ENCODE measurements around the gene HNRNPA1. TPM values are rescaled to one million over a fixed set of nuclear protein-coding genes. Genes with fewer than 3 reads are reported as not detected.
A peak's percentile ranks its signal among the peaks of the same experiment; 100 is the strongest.

Gene HNRNPA1
- total RNA-seq, 1 donor from 2014 or later: 423 TPM

- H3K9me3 ChIP-seq (replicated peaks): no peaks in the 10 kb centered on the region
- no peak overlapping the region for H3K27ac ChIP-seq (replicated peaks)
- no peaks in the 10 kb centered on the region for H3K27me3 ChIP-seq (ENCODE audit: low read depth)
- no peak overlapping the region for H3K4me3 ChIP-seq
- no peak for DNase-seq
- intact Hi-C loops (cut with micrococcal nuclease): no loop called here
- TF ChIP-seq CTCF (IDR thresholded peaks at IDR 0.05; ENCODE audit: borderline replicate concordance): no peak
- no peaks in the 10 kb centered on the region for H3K36me3 ChIP-seq
- peaks cover 25% of the 10 kb centered on the region for H3K4me1 ChIP-seq
Observed at GRCh38 chr12:54265364-54265812, 15.1 kb upstream of the HNRNPA1 start.

GRCh38 chr12:54266852-54267251 is 13.7 kb upstream of the HNRNPA1 start:
- Histone ChIP-seq H3K9me3 (replicated peaks) (no peaks in the 10 kb centered on the region), H3K36me3 (no peaks in the 10 kb centered on the region), H3K27me3 (ENCODE audit: low read depth) (no peaks in the 10 kb centered on the region), H3K4me1 (peaks cover 15% of the 10 kb centered on the region), H3K4me3 (no peak overlapping the region), H3K27ac (replicated peaks) (no peak overlapping the region)
- intact Hi-C loops (cut with micrococcal nuclease): no loop called here
- TF ChIP-seq CTCF (IDR thresholded peaks at IDR 0.05; ENCODE audit: borderline replicate concordance): no peak
- DNase-seq: no peak

GRCh38 chr12:54270345-54270744 is 10.2 kb upstream of the HNRNPA1 start:
- no peak overlapping the region for H3K27ac ChIP-seq (replicated peaks)
- no peak for TF ChIP-seq CTCF (IDR thresholded peaks at IDR 0.05; ENCODE audit: borderline replicate concordance)
- intact Hi-C loops (cut with micrococcal nuclease): no loop called here

GRCh38 chr12:54272214-54272613 is 8.3 kb upstream of the HNRNPA1 start:
- Histone ChIP-seq H3K27ac (replicated peaks) (no peak overlapping the region), H3K9me3 (replicated peaks) (no peaks in the 10 kb centered on the region), H3K4me3 (no peak overlapping the region), H3K27me3 (ENCODE audit: low read depth) (no peaks in the 10 kb centered on the region), H3K36me3 (peaks cover 12% of the 10 kb centered on the region), H3K4me1 (peaks cover 26% of the 10 kb centered on the region)
- no peak for DNase-seq
- TF ChIP-seq CTCF (IDR thresholded peaks at IDR 0.05; ENCODE audit: borderline replicate concordance): no peak
- intact Hi-C loops (cut with micrococcal nuclease): no loop called here

More at GRCh38 chr12:54270345-54270744, 10.2 kb upstream of the HNRNPA1 start:
- peaks cover 24% of the 10 kb centered on the region for H3K4me1 ChIP-seq
- peaks cover 12% of the 10 kb centered on the region for H3K36me3 ChIP-seq
- no peaks in the 10 kb centered on the region for H3K9me3 ChIP-seq (replicated peaks)
- no peak for DNase-seq
- H3K27me3 ChIP-seq (ENCODE audit: low read depth): no peaks in the 10 kb centered on the region
- H3K4me3 ChIP-seq: no peak overlapping the region

- no peak for TF ChIP-seq CTCF (IDR thresholded peaks at IDR 0.05; ENCODE audit: borderline replicate concordance)
- intact Hi-C loops (cut with micrococcal nuclease): no loop called here
- H3K36me3 ChIP-seq: peaks cover 12% of the 10 kb centered on the region
- peaks cover 43% of the 10 kb centered on the region for H3K4me1 ChIP-seq
- no peaks in the 10 kb centered on the region for H3K27me3 ChIP-seq (ENCODE audit: low read depth)
- no peak for DNase-seq
- no peak overlapping the region for H3K4me3 ChIP-seq
- no peaks in the 10 kb centered on the region for H3K9me3 ChIP-seq (replicated peaks)
- H3K27ac ChIP-seq (replicated peaks): peak overlapping the region; percentile 43
Observed at GRCh38 chr12:54273981-54274380, 6.5 kb upstream of the HNRNPA1 start.
